ENCODE data around the gene NUCKS1.

DNA sequence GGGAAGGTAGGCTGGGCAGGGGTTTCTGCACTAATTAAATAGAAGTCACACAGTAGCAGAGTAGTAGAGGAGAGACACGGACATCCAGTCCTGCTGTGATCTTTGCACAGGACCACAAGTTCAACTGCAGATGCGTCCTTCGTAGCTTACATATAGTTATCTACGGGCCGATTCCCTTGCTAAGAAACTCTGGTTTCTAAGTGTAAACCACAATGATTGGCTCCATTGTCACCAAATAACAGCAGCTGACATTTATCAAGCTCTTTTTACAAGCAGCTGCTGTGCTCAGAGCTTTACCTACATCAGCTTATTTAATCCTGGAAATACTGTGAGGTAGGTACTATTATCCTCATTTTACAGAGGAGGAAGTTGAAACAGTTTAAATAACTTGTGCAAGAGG is 72.8 kb downstream of the NUCKS1 start:
- TF ChIP-seq, protein P1, sequence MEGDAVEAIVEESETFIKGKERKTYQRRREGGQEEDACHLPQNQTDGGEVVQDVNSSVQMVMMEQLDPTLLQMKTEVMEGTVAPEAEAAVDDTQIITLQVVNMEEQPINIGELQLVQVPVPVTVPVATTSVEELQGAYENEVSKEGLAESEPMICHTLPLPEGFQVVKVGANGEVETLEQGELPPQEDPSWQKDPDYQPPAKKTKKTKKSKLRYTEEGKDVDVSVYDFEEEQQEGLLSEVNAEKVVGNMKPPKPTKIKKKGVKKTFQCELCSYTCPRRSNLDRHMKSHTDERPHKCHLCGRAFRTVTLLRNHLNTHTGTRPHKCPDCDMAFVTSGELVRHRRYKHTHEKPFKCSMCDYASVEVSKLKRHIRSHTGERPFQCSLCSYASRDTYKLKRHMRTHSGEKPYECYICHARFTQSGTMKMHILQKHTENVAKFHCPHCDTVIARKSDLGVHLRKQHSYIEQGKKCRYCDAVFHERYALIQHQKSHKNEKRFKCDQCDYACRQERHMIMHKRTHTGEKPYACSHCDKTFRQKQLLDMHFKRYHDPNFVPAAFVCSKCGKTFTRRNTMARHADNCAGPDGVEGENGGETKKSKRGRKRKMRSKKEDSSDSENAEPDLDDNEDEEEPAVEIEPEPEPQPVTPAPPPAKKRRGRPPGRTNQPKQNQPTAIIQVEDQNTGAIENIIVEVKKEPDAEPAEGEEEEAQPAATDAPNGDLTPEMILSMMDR (IDR thresholded peaks at IDR 0.05) = no peak
- TF ChIP-seq EP300 (IDR thresholded peaks at IDR 0.05) = no peak

All from ovary (tissue), 3 donors.